ENCODE results near the gene SCAANT1.

GRCh38 chr3:63927422-63928280 lies 15.5 kb upstream of the SCAANT1 start:
- TF ChIP-seq CTCF (conservative IDR thresholded peaks at IDR 0.05 in 1 of 2, IDR thresholded peaks at IDR 0.05 in 1 of 2; ENCODE audit: low read depth in 1 of 2, low read length in 2 of 2), result no peak
- TF ChIP-seq EZH2 (IDR thresholded peaks at IDR 0.05; ENCODE audit: low read length, missing control alignments), result no peak

Measured in fibroblast of lung (primary cell).